WTC11 (cell line): ENCODE data around the gene INPP4A. TPM values are rescaled to one million over a fixed set of nuclear protein-coding genes. Genes with fewer than 3 reads are reported as not detected.

ENCODE experiments used
- GTF2I ChIP-seq: fragments of 250-450 bp; sonication (Bioruptor Pico); conservative IDR thresholded peaks from 2 replicates; pipeline ENCODE4 v1.4.0; 2021; ENCODE audit warnings: mild to moderate bottlenecking
- KAT7 ChIP-seq: sonication (generic); formaldehyde crosslinking; IDR thresholded peaks from 2 replicates; pipeline ENCODE4 v1.8.1; 2023; ENCODE audit warnings: missing genetic modification reagents, mild to moderate bottlenecking, borderline replicate concordance
- NR2C2 ChIP-seq: sonication (generic); formaldehyde crosslinking; IDR thresholded peaks from 2 replicates; pipeline ENCODE4 v1.8.0; 2022; ENCODE audit warnings: mild to moderate bottlenecking, missing genetic modification reagents
- NR3C1 ChIP-seq: sonication (generic); formaldehyde crosslinking; conservative IDR thresholded peaks from 2 replicates; pipeline ENCODE4 v1.8.1; 2023; ENCODE audit warnings: low read depth, mild to moderate bottlenecking, missing genetic modification reagents
- RORB ChIP-seq: fragments of 250-450 bp; sonication (Bioruptor Pico); IDR thresholded peaks from 2 replicates; pipeline ENCODE4 v1.9.0; 2021; ENCODE audit warnings: mild to moderate bottlenecking
- SMAD3 ChIP-seq: sonication (generic); formaldehyde crosslinking; IDR thresholded peaks from 2 replicates; pipeline ENCODE4 v1.8.0; 2022; ENCODE audit warnings: missing genetic modification reagents, mild to moderate bottlenecking, borderline replicate concordance
- SOX15 ChIP-seq: fragments of 250-450 bp; sonication (Bioruptor Pico); IDR thresholded peaks from 2 replicates; pipeline ENCODE4 v1.9.0; 2021; ENCODE audit warnings: mild to moderate bottlenecking
- TCF7 ChIP-seq: sonication (generic); formaldehyde crosslinking; IDR thresholded peaks from 2 replicates; pipeline ENCODE4 v1.8.0; 2022; ENCODE audit warnings: mild to moderate bottlenecking, low read depth, missing genetic modification reagents, moderate library complexity
- TEAD4 ChIP-seq: sonication (generic); formaldehyde crosslinking; IDR thresholded peaks from 2 replicates; pipeline ENCODE4 v1.8.0; 2022; ENCODE audit warnings: mild to moderate bottlenecking, missing genetic modification reagents
- ZNF263 ChIP-seq: sonication (generic); formaldehyde crosslinking; IDR thresholded peaks from 2 replicates; pipeline ENCODE4 v1.8.1; 2022; ENCODE audit warnings: low read depth, mild to moderate bottlenecking, moderate library complexity, missing genetic modification reagents
- ZNF317 ChIP-seq: sonication (generic); formaldehyde crosslinking; IDR thresholded peaks from 2 replicates; pipeline ENCODE4 v1.8.1; 2023; ENCODE audit warnings: low read depth, mild to moderate bottlenecking, moderate library complexity, missing genetic modification reagents, borderline replicate concordance
- total RNA-seq: library from RNA; stranded (reverse); gene quantifications from 3 replicates; pipeline ENCODE4 v1.2.3, GENCODE V29; 2021
- TF ChIP-seq, protein P1 (sequence below): fragments of 250-450 bp; sonication (Bioruptor Pico); IDR thresholded peaks from 2 replicates; pipeline ENCODE4 v1.9.0; 2021; ENCODE audit warnings: mild to moderate bottlenecking
- TF ChIP-seq, protein P2 (sequence below): sonication (generic); formaldehyde crosslinking; IDR thresholded peaks from 2 replicates; pipeline ENCODE4 v1.8.0; 2022; ENCODE audit warnings: mild to moderate bottlenecking, missing genetic modification reagents
- TF ChIP-seq, protein P3 (sequence below): sonication (generic); formaldehyde crosslinking; IDR thresholded peaks from 2 replicates; pipeline ENCODE4 v1.8.0; 2022; ENCODE audit warnings: mild to moderate bottlenecking, missing genetic modification reagents
- TF ChIP-seq, protein P4 (sequence below): sonication (generic); formaldehyde crosslinking; IDR thresholded peaks from 2 replicates; pipeline ENCODE4 v1.8.0; 2022; ENCODE audit warnings: mild to moderate bottlenecking, missing genetic modification reagents
- TF ChIP-seq, protein P5 (sequence below): sonication (generic); formaldehyde crosslinking; conservative IDR thresholded peaks from 2 replicates; pipeline ENCODE4 v1.8.1; 2023; ENCODE audit warnings: mild to moderate bottlenecking, low read depth, missing genetic modification reagents, moderate library complexity
- TF ChIP-seq, protein P6 (sequence below): sonication (generic); formaldehyde crosslinking; IDR thresholded peaks from 2 replicates; pipeline ENCODE4 v1.8.0; 2023; ENCODE audit warnings: missing genetic modification reagents, mild to moderate bottlenecking, borderline replicate concordance
- TF ChIP-seq, protein P7 (sequence below): fragments of 250-450 bp; sonication (Bioruptor Pico); IDR thresholded peaks from 2 replicates; pipeline ENCODE4 v1.8.0; 2021; ENCODE audit warnings: mild to moderate bottlenecking
- TF ChIP-seq, protein P8 (sequence below): fragments of 250-450 bp; sonication (Bioruptor Pico); IDR thresholded peaks from 2 replicates; pipeline ENCODE4 v2.1.2; 2022; ENCODE audit warnings: mild to moderate bottlenecking, moderate library complexity

Gene INPP4A
- total RNA-seq, 1 experiment from 2014 or later: 38.3 TPM

DNA sequence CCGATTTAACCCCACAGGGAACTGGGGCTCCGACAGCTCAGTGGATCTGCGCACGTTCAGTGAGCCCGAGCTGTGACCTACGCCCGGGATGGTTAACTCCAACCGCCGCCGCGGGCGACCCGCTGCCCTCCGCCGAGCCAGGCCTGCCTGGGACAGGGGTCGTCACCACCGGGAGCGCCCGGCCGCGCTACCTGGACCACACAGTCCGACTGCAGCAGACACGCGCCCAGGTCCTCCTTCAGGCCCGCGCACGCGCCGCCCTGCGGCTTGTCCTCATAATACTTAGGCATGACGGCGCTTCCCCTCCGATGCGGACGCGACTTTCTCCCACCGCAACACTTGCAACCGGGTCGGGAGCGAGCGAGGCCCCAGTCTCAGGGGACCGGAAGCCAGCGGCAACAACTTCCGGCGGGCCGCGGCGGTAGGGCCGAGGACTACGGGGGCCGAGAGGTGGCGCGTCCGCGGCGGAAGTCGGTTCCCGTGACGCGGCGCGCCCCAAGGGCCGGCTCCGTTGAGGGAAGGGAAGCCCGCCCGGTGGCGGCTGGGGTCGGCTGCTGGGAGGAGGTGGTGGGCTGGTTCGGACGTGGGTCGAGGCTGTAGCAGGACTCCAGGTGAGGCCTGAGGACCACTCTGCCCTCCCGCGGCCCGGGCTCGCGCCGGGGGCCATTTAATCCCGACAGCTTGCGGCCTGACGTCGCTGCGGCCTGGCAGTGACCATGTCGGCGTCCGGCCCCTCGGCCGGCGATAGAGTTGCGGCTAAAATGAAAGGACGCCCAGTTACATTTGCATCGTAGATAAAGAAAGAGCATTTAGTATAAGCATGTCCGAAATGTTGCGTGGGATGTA is 163.7 kb downstream of the INPP4A start, which contains the start of the genes COA5 and UNC50 (continued):
- TF ChIP-seq, protein P1, sequence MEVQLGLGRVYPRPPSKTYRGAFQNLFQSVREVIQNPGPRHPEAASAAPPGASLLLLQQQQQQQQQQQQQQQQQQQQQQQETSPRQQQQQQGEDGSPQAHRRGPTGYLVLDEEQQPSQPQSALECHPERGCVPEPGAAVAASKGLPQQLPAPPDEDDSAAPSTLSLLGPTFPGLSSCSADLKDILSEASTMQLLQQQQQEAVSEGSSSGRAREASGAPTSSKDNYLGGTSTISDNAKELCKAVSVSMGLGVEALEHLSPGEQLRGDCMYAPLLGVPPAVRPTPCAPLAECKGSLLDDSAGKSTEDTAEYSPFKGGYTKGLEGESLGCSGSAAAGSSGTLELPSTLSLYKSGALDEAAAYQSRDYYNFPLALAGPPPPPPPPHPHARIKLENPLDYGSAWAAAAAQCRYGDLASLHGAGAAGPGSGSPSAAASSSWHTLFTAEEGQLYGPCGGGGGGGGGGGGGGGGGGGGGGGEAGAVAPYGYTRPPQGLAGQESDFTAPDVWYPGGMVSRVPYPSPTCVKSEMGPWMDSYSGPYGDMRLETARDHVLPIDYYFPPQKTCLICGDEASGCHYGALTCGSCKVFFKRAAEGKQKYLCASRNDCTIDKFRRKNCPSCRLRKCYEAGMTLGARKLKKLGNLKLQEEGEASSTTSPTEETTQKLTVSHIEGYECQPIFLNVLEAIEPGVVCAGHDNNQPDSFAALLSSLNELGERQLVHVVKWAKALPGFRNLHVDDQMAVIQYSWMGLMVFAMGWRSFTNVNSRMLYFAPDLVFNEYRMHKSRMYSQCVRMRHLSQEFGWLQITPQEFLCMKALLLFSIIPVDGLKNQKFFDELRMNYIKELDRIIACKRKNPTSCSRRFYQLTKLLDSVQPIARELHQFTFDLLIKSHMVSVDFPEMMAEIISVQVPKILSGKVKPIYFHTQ (CRISPR knock-in tag): no peak
- TF ChIP-seq, protein P2, sequence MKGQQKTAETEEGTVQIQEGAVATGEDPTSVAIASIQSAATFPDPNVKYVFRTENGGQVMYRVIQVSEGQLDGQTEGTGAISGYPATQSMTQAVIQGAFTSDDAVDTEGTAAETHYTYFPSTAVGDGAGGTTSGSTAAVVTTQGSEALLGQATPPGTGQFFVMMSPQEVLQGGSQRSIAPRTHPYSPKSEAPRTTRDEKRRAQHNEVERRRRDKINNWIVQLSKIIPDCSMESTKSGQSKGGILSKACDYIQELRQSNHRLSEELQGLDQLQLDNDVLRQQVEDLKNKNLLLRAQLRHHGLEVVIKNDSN (CRISPR knock-in tag): no peak
- TF ChIP-seq NR3C1 (no peak), NR2C2 (CRISPR knock-in tag) (0 out of 2 replicates have a peak, but pooled peaks have one; percentile 19), KAT7 (CRISPR knock-in tag) (no peak; the same call in 1 of the 2 replicates), TCF7 (CRISPR knock-in tag) (no peak), GTF2I (CRISPR knock-in tag) (no peak), ZNF263 (CRISPR knock-in tag) (0 out of 2 replicates have a peak, but pooled peaks have one; percentile 21), RORB (CRISPR knock-in tag) (no peak), TEAD4 (CRISPR knock-in tag) (peak; percentile 9; the same call in 1 of the 2 replicates), SOX15 (no peak), ZNF317 (CRISPR knock-in tag) (peak; percentile 58; the same call in 1 of the 2 replicates), SMAD3 (CRISPR knock-in tag) (peak; percentile 89; the same call in 1 of the 2 replicates)
- TF ChIP-seq, protein P3, sequence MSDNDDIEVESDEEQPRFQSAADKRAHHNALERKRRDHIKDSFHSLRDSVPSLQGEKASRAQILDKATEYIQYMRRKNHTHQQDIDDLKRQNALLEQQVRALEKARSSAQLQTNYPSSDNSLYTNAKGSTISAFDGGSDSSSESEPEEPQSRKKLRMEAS (CRISPR knock-in tag): peak; percentile 88
- TF ChIP-seq, protein P4, sequence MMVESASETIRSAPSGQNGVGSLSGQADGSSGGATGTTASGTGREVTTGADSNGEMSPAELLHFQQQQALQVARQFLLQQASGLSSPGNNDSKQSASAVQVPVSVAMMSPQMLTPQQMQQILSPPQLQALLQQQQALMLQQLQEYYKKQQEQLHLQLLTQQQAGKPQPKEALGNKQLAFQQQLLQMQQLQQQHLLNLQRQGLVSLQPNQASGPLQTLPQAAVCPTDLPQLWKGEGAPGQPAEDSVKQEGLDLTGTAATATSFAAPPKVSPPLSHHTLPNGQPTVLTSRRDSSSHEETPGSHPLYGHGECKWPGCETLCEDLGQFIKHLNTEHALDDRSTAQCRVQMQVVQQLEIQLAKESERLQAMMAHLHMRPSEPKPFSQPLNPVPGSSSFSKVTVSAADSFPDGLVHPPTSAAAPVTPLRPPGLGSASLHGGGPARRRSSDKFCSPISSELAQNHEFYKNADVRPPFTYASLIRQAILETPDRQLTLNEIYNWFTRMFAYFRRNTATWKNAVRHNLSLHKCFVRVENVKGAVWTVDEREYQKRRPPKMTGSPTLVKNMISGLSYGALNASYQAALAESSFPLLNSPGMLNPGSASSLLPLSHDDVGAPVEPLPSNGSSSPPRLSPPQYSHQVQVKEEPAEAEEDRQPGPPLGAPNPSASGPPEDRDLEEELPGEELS (CRISPR knock-in tag): peak; percentile 72; the same call in 1 of the 2 replicates
- TF ChIP-seq, protein P5, sequence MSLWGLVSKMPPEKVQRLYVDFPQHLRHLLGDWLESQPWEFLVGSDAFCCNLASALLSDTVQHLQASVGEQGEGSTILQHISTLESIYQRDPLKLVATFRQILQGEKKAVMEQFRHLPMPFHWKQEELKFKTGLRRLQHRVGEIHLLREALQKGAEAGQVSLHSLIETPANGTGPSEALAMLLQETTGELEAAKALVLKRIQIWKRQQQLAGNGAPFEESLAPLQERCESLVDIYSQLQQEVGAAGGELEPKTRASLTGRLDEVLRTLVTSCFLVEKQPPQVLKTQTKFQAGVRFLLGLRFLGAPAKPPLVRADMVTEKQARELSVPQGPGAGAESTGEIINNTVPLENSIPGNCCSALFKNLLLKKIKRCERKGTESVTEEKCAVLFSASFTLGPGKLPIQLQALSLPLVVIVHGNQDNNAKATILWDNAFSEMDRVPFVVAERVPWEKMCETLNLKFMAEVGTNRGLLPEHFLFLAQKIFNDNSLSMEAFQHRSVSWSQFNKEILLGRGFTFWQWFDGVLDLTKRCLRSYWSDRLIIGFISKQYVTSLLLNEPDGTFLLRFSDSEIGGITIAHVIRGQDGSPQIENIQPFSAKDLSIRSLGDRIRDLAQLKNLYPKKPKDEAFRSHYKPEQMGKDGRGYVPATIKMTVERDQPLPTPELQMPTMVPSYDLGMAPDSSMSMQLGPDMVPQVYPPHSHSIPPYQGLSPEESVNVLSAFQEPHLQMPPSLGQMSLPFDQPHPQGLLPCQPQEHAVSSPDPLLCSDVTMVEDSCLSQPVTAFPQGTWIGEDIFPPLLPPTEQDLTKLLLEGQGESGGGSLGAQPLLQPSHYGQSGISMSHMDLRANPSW (CRISPR knock-in tag): no peak
- TF ChIP-seq, protein P6, sequence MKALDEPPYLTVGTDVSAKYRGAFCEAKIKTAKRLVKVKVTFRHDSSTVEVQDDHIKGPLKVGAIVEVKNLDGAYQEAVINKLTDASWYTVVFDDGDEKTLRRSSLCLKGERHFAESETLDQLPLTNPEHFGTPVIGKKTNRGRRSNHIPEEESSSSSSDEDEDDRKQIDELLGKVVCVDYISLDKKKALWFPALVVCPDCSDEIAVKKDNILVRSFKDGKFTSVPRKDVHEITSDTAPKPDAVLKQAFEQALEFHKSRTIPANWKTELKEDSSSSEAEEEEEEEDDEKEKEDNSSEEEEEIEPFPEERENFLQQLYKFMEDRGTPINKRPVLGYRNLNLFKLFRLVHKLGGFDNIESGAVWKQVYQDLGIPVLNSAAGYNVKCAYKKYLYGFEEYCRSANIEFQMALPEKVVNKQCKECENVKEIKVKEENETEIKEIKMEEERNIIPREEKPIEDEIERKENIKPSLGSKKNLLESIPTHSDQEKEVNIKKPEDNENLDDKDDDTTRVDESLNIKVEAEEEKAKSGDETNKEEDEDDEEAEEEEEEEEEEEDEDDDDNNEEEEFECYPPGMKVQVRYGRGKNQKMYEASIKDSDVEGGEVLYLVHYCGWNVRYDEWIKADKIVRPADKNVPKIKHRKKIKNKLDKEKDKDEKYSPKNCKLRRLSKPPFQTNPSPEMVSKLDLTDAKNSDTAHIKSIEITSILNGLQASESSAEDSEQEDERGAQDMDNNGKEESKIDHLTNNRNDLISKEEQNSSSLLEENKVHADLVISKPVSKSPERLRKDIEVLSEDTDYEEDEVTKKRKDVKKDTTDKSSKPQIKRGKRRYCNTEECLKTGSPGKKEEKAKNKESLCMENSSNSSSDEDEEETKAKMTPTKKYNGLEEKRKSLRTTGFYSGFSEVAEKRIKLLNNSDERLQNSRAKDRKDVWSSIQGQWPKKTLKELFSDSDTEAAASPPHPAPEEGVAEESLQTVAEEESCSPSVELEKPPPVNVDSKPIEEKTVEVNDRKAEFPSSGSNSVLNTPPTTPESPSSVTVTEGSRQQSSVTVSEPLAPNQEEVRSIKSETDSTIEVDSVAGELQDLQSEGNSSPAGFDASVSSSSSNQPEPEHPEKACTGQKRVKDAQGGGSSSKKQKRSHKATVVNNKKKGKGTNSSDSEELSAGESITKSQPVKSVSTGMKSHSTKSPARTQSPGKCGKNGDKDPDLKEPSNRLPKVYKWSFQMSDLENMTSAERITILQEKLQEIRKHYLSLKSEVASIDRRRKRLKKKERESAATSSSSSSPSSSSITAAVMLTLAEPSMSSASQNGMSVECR (CRISPR knock-in tag): peak; percentile 63; the same call in 1 of the 2 replicates
- TF ChIP-seq, protein P7, sequence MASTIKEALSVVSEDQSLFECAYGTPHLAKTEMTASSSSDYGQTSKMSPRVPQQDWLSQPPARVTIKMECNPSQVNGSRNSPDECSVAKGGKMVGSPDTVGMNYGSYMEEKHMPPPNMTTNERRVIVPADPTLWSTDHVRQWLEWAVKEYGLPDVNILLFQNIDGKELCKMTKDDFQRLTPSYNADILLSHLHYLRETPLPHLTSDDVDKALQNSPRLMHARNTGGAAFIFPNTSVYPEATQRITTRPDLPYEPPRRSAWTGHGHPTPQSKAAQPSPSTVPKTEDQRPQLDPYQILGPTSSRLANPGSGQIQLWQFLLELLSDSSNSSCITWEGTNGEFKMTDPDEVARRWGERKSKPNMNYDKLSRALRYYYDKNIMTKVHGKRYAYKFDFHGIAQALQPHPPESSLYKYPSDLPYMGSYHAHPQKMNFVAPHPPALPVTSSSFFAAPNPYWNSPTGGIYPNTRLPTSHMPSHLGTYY (CRISPR knock-in tag): no peak
- TF ChIP-seq, protein P8, sequence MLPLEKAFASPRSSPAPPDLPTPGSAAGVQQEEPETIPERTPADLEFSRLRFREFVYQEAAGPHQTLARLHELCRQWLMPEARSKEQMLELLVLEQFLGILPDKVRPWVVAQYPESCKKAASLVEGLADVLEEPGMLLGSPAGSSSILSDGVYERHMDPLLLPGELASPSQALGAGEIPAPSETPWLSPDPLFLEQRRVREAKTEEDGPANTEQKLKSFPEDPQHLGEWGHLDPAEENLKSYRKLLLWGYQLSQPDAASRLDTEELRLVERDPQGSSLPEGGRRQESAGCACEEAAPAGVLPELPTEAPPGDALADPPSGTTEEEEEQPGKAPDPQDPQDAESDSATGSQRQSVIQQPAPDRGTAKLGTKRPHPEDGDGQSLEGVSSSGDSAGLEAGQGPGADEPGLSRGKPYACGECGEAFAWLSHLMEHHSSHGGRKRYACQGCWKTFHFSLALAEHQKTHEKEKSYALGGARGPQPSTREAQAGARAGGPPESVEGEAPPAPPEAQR (CRISPR knock-in tag): no peak
